LoVo (cell line): ENCODE measurements around the gene ADAMTS8.

Source experiments
- DNase-seq: peaks from one replicate; pipeline ENCODE4 v3.0.0-alpha.2; 2016; ENCODE audit warnings: low spot score

Gene ADAMTS8

GRCh38 chr11:130396965-130397364 lies 31.4 kb downstream of the ADAMTS8 start:
- no peak for DNase-seq

- DNase-seq, result no peak
These were observed 33.8 kb downstream of the ADAMTS8 start for GRCh38 chr11:130394615-130395014.

GRCh38 chr11:130391711-130392110 lies 36.7 kb downstream of the ADAMTS8 start:
- no peak for DNase-seq

- DNase-seq, result no peak
These were observed 38.2 kb downstream of the ADAMTS8 start for GRCh38 chr11:130390071-130390758.

GRCh38 chr11:130389335-130389935 lies 39.0 kb downstream of the ADAMTS8 start:
- peak; percentile 33 for DNase-seq

- no peak for DNase-seq
These were observed 39.7 kb downstream of the ADAMTS8 start for GRCh38 chr11:130388607-130389205.

- DNase-seq, result no peak
These were observed 42.4 kb downstream of the ADAMTS8 start for GRCh38 chr11:130386056-130386455.

- DNase-seq, result peak; percentile 22
These were observed 44.8 kb downstream of the ADAMTS8 start for GRCh38 chr11:130383344-130384211.

GRCh38 chr11:130381317-130381716 lies 47.1 kb downstream of the ADAMTS8 start:
- DNase-seq, result no peak

- DNase-seq, result no peak
These were observed 47.6 kb downstream of the ADAMTS8 start for GRCh38 chr11:130380778-130381177.

- DNase-seq, result no peak
These were observed 49.1 kb downstream of the ADAMTS8 start for GRCh38 chr11:130379276-130379675.

- no peak for DNase-seq
These were observed 57.4 kb downstream of the ADAMTS8 start for GRCh38 chr11:130370845-130371590.

GRCh38 chr11:130369713-130370112 lies 58.7 kb downstream of the ADAMTS8 start:
- no peak for DNase-seq

- no peak for DNase-seq
These were observed 59.2 kb downstream of the ADAMTS8 start for GRCh38 chr11:130369141-130369691.

GRCh38 chr11:130359419-130359818 lies 69.0 kb downstream of the ADAMTS8 start:
- no peak for DNase-seq

- no peak for DNase-seq
These were observed 70.0 kb downstream of the ADAMTS8 start for GRCh38 chr11:130358398-130358797.
